Measurements from ENCODE around the gene NEU2.

Gene NEU2

GRCh38 chr2:233065954-233066470 is 33.5 kb downstream of the NEU2 start:
- DNase-seq (ENCODE audit: low read depth): no peak
- TF ChIP-seq, protein P1, sequence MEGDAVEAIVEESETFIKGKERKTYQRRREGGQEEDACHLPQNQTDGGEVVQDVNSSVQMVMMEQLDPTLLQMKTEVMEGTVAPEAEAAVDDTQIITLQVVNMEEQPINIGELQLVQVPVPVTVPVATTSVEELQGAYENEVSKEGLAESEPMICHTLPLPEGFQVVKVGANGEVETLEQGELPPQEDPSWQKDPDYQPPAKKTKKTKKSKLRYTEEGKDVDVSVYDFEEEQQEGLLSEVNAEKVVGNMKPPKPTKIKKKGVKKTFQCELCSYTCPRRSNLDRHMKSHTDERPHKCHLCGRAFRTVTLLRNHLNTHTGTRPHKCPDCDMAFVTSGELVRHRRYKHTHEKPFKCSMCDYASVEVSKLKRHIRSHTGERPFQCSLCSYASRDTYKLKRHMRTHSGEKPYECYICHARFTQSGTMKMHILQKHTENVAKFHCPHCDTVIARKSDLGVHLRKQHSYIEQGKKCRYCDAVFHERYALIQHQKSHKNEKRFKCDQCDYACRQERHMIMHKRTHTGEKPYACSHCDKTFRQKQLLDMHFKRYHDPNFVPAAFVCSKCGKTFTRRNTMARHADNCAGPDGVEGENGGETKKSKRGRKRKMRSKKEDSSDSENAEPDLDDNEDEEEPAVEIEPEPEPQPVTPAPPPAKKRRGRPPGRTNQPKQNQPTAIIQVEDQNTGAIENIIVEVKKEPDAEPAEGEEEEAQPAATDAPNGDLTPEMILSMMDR (IDR thresholded peaks at IDR 0.05; ENCODE audit: control insufficient read depth, insufficient read depth, low read depth, low read length, missing control alignments): no peak
- no peak overlapping the region for H3K4me3 ChIP-seq (ENCODE audit: control insufficient read depth, low read depth, low read length)

DNA sequence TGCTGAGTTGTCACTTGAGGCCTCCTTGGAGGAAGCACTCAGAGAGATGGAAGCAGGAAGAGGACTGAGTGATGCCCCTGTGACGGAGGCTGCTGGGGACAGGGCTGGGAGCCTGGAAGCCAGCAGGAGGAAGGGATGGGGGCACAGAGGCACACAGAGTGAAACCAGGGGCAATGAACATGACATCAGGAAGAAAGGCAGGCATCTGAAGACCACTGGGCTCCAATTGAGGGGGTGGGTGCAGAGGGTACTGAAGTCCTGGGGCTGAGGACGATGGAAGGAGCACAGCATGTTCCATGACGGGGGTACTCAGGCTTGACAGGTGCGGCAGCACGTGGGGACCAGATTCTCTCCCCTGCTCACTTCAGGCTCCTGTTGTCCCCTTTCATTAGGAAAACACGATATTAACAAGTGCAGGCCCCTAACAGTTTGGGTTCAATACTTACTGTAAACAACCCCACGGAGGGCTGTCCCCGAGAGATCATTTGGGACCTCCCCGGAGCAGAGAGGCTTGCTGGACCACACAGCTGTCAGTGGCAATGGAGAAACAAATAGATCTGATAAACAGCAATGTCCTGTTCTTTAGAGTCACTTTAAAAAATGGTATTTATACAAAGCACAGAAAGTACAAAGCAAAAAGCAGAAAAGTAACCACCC is 36.4 kb downstream of the NEU2 start:
- TF ChIP-seq, protein P1 (IDR thresholded peaks at IDR 0.05; ENCODE audit: control insufficient read depth, insufficient read depth, low read depth, low read length, missing control alignments): no peak
- no peak for DNase-seq (ENCODE audit: low read depth)
- no peak overlapping the region for H3K4me3 ChIP-seq (ENCODE audit: control insufficient read depth, low read depth, low read length)

DNA sequence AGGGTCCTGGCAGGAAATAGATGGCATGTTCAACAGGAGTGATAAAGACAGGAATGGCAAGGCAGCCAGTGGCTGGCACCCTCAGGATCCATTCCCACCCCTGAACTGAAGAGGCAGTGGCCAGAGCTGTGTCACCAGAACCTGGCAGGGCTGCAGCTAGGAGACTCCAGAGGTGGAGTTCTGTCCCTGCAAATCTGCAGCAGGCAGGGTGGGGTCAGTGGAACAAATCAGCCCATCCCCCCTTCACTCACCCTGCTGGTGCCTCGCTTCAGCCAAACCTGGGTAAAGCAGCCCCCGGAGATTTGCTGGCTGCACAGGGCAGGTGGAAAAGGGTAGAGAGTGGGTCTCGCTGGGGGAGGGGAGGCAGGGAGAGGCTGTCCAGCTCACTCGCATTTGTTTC is 40.4 kb downstream of the NEU2 start:
- no peak for DNase-seq (ENCODE audit: low read depth)
- no peak overlapping the region for H3K4me3 ChIP-seq (ENCODE audit: control insufficient read depth, low read depth, low read length)
- TF ChIP-seq, protein P1 (IDR thresholded peaks at IDR 0.05; ENCODE audit: control insufficient read depth, insufficient read depth, low read depth, low read length, missing control alignments): no peak

DNA sequence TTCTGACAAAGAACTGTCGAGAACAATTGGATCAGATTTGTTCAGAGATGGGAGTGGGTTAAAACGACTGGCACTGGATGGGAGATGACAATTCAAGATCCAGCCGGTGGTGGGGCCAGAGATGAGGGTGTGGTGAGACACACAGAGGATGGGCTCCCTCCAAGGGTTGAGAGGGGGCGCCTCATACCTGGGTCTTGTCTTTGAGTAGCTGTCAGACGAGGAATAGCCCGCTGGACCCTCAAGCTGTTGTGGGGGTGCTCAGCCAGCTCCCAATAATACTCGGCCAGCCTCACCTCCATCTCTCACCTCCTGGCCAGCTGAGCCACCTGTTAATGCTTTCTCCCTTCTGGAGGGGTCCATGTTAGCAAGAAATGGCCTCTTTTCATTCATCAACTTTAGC is 41.6 kb downstream of the NEU2 start:
- DNase-seq (ENCODE audit: low read depth): no peak
- TF ChIP-seq, protein P1 (IDR thresholded peaks at IDR 0.05; ENCODE audit: control insufficient read depth, insufficient read depth, low read depth, low read length, missing control alignments): no peak
- no peak overlapping the region for H3K4me3 ChIP-seq (ENCODE audit: control insufficient read depth, low read depth, low read length)

DNA sequence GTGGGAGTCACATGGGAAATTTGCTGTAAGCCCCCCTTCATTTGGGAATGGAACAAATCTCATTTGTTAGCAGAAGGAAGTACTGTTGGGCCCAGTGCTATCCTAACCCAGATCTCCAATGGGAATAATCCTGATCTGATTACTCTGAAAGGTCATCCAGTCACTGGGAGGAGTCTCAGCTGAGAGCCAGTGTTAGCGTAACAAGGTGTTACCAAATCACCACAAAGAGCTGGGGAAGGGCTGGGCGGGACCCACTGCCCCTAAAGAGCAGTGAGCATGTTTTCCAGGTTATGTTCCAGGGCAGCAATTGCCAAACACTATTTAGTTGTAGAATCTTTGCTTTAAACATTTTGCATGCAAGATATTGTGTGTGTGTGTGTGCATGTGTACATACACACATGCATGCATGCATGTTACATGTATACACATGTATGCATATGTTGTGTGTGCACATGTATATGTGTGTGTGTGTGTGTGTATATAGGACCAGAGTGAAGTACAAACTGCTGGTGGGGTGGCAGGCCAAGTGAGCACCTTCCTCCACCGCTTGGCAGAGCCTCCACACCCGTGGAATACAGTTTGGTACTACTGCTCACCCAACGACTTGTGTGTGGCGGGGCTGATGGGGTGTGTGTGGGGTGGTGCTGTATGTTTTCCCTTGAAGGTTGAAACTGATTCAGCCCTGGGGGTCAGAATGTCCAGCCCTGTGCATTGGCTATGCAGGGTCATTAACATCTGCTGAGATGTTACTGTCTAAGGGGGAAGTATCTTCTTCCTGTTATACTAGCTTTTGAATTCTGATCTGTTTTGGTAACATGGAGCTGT is 42.9 kb downstream of the NEU2 start:
- no peak overlapping the region for H3K4me3 ChIP-seq (ENCODE audit: control insufficient read depth, low read depth, low read length)
- no peak for DNase-seq (ENCODE audit: low read depth)
- TF ChIP-seq, protein P1 (IDR thresholded peaks at IDR 0.05; ENCODE audit: control insufficient read depth, insufficient read depth, low read depth, low read length, missing control alignments): no peak

GRCh38 chr2:233075966-233076339 is 43.5 kb downstream of the NEU2 start:
- TF ChIP-seq, protein P1 (IDR thresholded peaks at IDR 0.05; ENCODE audit: control insufficient read depth, insufficient read depth, low read depth, low read length, missing control alignments): no peak
- no peak overlapping the region for H3K4me3 ChIP-seq (ENCODE audit: control insufficient read depth, low read depth, low read length)
- DNase-seq (ENCODE audit: low read depth): no peak
